ENCODE results near the gene EDEM3.

Gene EDEM3

DNA sequence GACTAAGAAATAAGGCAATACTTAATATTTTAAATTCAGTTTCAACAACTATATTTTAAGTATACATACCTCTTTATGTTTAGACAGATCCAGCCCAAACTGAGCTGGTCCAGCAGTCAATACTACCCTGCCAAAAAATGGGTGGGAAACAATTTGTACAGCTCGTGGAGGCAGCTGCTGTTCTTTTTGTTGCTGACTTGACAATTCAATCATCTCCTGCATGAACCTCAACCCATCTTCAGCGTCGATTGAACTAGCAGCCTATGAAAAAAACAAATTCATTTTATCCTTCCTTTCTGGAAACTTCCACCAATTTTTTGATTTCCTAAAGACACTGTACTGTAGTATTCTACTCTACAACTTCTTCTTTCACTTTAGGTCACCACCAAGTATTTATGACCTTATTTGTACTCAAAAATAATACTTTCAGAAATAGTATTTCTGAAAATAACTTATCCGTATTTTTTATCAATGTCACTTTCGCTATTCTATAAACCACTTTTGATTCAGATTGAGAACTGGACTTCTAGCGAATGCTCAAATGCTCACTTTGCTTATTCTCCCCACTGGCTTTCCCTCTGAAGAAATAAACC is 46.5 kb downstream of the EDEM3 start:
- H3K18ac ChIP-seq (ENCODE audit: low read length): no peak overlapping the region
- H4K8ac ChIP-seq (ENCODE audit: low read depth, low read length): no peak overlapping the region
- H2AFZ ChIP-seq (ENCODE audit: insufficient read depth, low read length, poor library complexity): no peak overlapping the region
- no peak overlapping the region for H3K4me3 ChIP-seq (ENCODE audit: low read depth, low read length)
- H3K9me3 ChIP-seq (ENCODE audit: insufficient read depth, low read depth, low read length): no peaks in the 10 kb centered on the region
- H2BK12ac ChIP-seq (ENCODE audit: low read length): no peak overlapping the region
- no peak overlapping the region for H3K4ac ChIP-seq (ENCODE audit: low read depth, low read length)
- no peaks in the 10 kb centered on the region for H3K4me1 ChIP-seq (ENCODE audit: control insufficient read depth in 1 of 2, insufficient read depth in 2 of 2, low read length in 2 of 2)
- H3K79me1 ChIP-seq (ENCODE audit: low read length): no peaks in the 10 kb centered on the region
- H3K36me3 ChIP-seq (ENCODE audit: control insufficient read depth in 1 of 2, insufficient read depth in 2 of 2, low read length in 2 of 2): peaks cover 5 to 13% of the 10 kb centered on the region in 2 experiments
- no peak for DNase-seq
- H3K14ac ChIP-seq (ENCODE audit: low read length): no peak overlapping the region
- H4K91ac ChIP-seq (ENCODE audit: low read depth, low read length): no peak overlapping the region
- no peak overlapping the region for H3K27ac ChIP-seq (ENCODE audit: low read depth, low read length)
- no peak overlapping the region for H3K9ac ChIP-seq (ENCODE audit: low read length)
- H3K27me3 ChIP-seq (ENCODE audit: insufficient read depth, low read length): no peaks in the 10 kb centered on the region
- H2AK5ac ChIP-seq (ENCODE audit: low read length): no peak overlapping the region
- H4K12ac ChIP-seq (ENCODE audit: low read depth, low read length): no peak overlapping the region
- H3K79me2 ChIP-seq (ENCODE audit: control insufficient read depth, insufficient read depth, low read length, poor library complexity): no peaks in the 10 kb centered on the region
- H3K23ac ChIP-seq (ENCODE audit: low read length): no peak overlapping the region
- H3K4me2 ChIP-seq (ENCODE audit: low read length): no peak overlapping the region
- H2BK5ac ChIP-seq (ENCODE audit: low read depth, low read length, poor library complexity): no peak overlapping the region
- no peak overlapping the region for H2BK120ac ChIP-seq (ENCODE audit: insufficient read depth, low read length, poor library complexity)
- WGBS (ENCODE audit: extremely low coverage, insufficient coverage, insufficient read length): no CpG with 5 or more reads among the region's 6 CpGs

DNA sequence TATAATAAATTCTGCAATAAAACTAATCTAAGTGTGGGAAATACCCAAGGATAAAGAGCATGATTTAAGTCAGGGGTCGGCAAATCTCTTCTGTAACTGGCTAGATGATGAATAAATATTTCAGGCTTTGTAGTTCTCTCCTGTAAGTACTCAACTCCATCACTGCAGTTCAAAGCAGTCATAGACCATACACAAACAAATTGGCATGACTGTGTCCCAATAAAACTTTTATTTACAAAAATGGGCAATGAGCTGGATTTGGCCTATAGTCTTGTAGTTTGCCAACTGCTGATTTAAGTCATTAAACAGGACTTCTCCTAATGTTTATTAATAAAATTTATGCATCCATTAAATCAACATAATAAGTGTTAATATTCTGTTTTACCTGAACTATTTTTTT is 49.4 kb downstream of the EDEM3 start:
- Histone ChIP-seq H3K79me1 (ENCODE audit: low read length) (no peaks in the 10 kb centered on the region), H2BK12ac (ENCODE audit: low read length) (no peak overlapping the region), H3K27me3 (ENCODE audit: insufficient read depth, low read length) (no peaks in the 10 kb centered on the region), H3K14ac (ENCODE audit: low read length) (no peak overlapping the region), H2BK5ac (ENCODE audit: low read depth, low read length, poor library complexity) (no peak overlapping the region), H3K4me3 (ENCODE audit: low read depth, low read length) (no peak overlapping the region), H3K9me3 (ENCODE audit: insufficient read depth, low read depth, low read length) (no peaks in the 10 kb centered on the region), H4K8ac (ENCODE audit: low read depth, low read length) (no peak overlapping the region), H3K27ac (ENCODE audit: low read depth, low read length) (no peak overlapping the region), H2AK5ac (ENCODE audit: low read length) (no peak overlapping the region), H3K23ac (ENCODE audit: low read length) (no peak overlapping the region), H3K36me3 (ENCODE audit: control insufficient read depth in 1 of 2, insufficient read depth in 2 of 2, low read length in 2 of 2) (peaks cover 0 to 12% of the 10 kb centered on the region in 2 experiments), H2AFZ (ENCODE audit: insufficient read depth, low read length, poor library complexity) (no peak overlapping the region), H3K18ac (ENCODE audit: low read length) (no peak overlapping the region), H4K12ac (ENCODE audit: low read depth, low read length) (no peak overlapping the region), H3K79me2 (ENCODE audit: control insufficient read depth, insufficient read depth, low read length, poor library complexity) (no peaks in the 10 kb centered on the region), H3K4me2 (ENCODE audit: low read length) (no peak overlapping the region), H3K4me1 (ENCODE audit: control insufficient read depth in 1 of 2, insufficient read depth in 2 of 2, low read length in 2 of 2) (no peaks in the 10 kb centered on the region), H3K9ac (ENCODE audit: low read length) (no peak overlapping the region), H4K91ac (ENCODE audit: low read depth, low read length) (no peak overlapping the region), H2BK120ac (ENCODE audit: insufficient read depth, low read length, poor library complexity) (no peak overlapping the region), H3K4ac (ENCODE audit: low read depth, low read length) (no peak overlapping the region)
- no CpG with 5 or more reads among the region's 1 CpG for WGBS (ENCODE audit: extremely low coverage, insufficient coverage, insufficient read length)
- DNase-seq: no peak

DNA sequence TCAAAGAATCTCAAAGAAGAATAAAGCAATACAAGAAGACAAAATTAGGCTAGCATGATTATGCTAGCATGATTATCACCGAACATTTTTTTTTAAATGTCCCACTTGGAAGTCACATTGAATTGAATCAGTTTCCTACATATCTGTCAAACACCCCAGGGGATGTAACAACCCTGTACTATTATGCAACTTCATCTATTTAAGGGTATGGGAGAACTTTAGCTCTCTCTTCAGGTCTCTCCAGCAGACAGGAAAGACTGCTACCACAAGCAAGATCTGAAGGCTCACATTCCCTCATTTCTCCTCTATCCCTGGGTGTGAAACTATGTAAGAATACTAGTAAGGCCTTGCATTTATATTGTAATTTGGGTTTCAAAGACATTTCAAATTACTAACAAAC is 52.8 kb downstream of the EDEM3 start:
- Histone ChIP-seq H3K4me2 (ENCODE audit: low read length) (no peak overlapping the region), H2BK120ac (ENCODE audit: insufficient read depth, low read length, poor library complexity) (no peak overlapping the region), H3K27me3 (ENCODE audit: insufficient read depth, low read length) (no peaks in the 10 kb centered on the region), H3K36me3 (ENCODE audit: control insufficient read depth in 1 of 2, insufficient read depth in 2 of 2, low read length in 2 of 2) (peaks cover 0 to 7% of the 10 kb centered on the region in 2 experiments), H2AFZ (ENCODE audit: insufficient read depth, low read length, poor library complexity) (no peak overlapping the region), H3K9me3 (ENCODE audit: insufficient read depth, low read depth, low read length) (no peaks in the 10 kb centered on the region), H2BK5ac (ENCODE audit: low read depth, low read length, poor library complexity) (no peak overlapping the region), H2BK12ac (ENCODE audit: low read length) (no peak overlapping the region), H3K79me2 (ENCODE audit: control insufficient read depth, insufficient read depth, low read length, poor library complexity) (no peaks in the 10 kb centered on the region), H3K14ac (ENCODE audit: low read length) (no peak overlapping the region), H2AK5ac (ENCODE audit: low read length) (no peak overlapping the region), H3K18ac (ENCODE audit: low read length) (no peak overlapping the region), H3K4ac (ENCODE audit: low read depth, low read length) (no peak overlapping the region), H3K27ac (ENCODE audit: low read depth, low read length) (no peak overlapping the region), H4K91ac (ENCODE audit: low read depth, low read length) (no peak overlapping the region), H4K12ac (ENCODE audit: low read depth, low read length) (no peak overlapping the region), H4K8ac (ENCODE audit: low read depth, low read length) (no peak overlapping the region), H3K79me1 (ENCODE audit: low read length) (no peaks in the 10 kb centered on the region), H3K23ac (ENCODE audit: low read length) (no peak overlapping the region), H3K4me3 (ENCODE audit: low read depth, low read length) (no peak overlapping the region), H3K9ac (ENCODE audit: low read length) (no peak overlapping the region), H3K4me1 (ENCODE audit: control insufficient read depth in 1 of 2, insufficient read depth in 2 of 2, low read length in 2 of 2) (no peaks in the 10 kb centered on the region)
- no peak for DNase-seq
- no CpG with 5 or more reads among the region's 1 CpG for WGBS (ENCODE audit: extremely low coverage, insufficient coverage, insufficient read length)

DNA sequence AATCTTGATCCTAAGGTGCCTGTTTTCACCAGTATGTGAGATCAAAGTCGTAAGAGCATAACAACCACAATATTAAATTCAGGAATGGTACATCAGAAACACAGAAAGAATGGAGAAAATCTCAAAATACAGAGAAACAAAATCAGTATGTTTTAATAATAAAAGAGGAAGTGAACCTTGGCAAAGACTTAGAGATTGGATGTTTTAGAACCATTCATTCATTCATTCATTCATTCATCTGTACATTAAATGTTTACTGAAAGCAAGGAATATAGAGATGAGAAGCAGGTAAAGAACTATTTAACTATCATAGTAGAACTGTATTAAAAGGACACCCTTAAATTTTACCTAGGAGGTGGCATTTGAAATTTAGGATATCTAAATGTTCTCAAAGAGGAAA is 55.7 kb downstream of the EDEM3 start:
- Histone ChIP-seq H3K36me3 (ENCODE audit: control insufficient read depth in 1 of 2, insufficient read depth in 2 of 2, low read length in 2 of 2) (peaks cover 0 to 6% of the 10 kb centered on the region in 2 experiments), H4K91ac (ENCODE audit: low read depth, low read length) (no peak overlapping the region), H2BK5ac (ENCODE audit: low read depth, low read length, poor library complexity) (no peak overlapping the region), H3K4me2 (ENCODE audit: low read length) (no peak overlapping the region), H3K23ac (ENCODE audit: low read length) (no peak overlapping the region), H3K27me3 (ENCODE audit: insufficient read depth, low read length) (no peaks in the 10 kb centered on the region), H3K79me1 (ENCODE audit: low read length) (no peaks in the 10 kb centered on the region), H3K9ac (ENCODE audit: low read length) (no peak overlapping the region), H3K4me1 (ENCODE audit: control insufficient read depth in 1 of 2, insufficient read depth in 2 of 2, low read length in 2 of 2) (no peaks in the 10 kb centered on the region), H3K9me3 (ENCODE audit: insufficient read depth, low read depth, low read length) (no peaks in the 10 kb centered on the region), H2BK12ac (ENCODE audit: low read length) (no peak overlapping the region), H2BK120ac (ENCODE audit: insufficient read depth, low read length, poor library complexity) (no peak overlapping the region), H3K27ac (ENCODE audit: low read depth, low read length) (no peak overlapping the region), H2AK5ac (ENCODE audit: low read length) (no peak overlapping the region), H3K4me3 (ENCODE audit: low read depth, low read length) (no peak overlapping the region), H3K18ac (ENCODE audit: low read length) (no peak overlapping the region), H3K79me2 (ENCODE audit: control insufficient read depth, insufficient read depth, low read length, poor library complexity) (no peaks in the 10 kb centered on the region), H3K4ac (ENCODE audit: low read depth, low read length) (no peak overlapping the region), H2AFZ (ENCODE audit: insufficient read depth, low read length, poor library complexity) (no peak overlapping the region), H3K14ac (ENCODE audit: low read length) (no peak overlapping the region), H4K12ac (ENCODE audit: low read depth, low read length) (no peak overlapping the region), H4K8ac (ENCODE audit: low read depth, low read length) (no peak overlapping the region)
- no peak for DNase-seq
- whole genome bisulfite sequencing (ENCODE audit: extremely low coverage, insufficient coverage, insufficient read length): no CpG with 5 or more reads among the region's 1 CpG
